GM20000 (cell line): ENCODE measurements around the gene NFKBIL1.
A peak's percentile ranks its signal among the peaks of the same experiment; 100 is the strongest.

Experiments used
- DNase-seq: peaks from one replicate; pipeline ENCODE4 v3.0.0; 2012; ENCODE audit warnings: low spot score
- TF ChIP-seq, protein P1 (sequence below): IDR thresholded peaks from 2 replicates; pipeline ENCODE4 v1.5.1; 2012; ENCODE audit warnings: mild to moderate bottlenecking, control low read depth; ENCODE audit errors: extremely low read depth, missing control alignments

NFKBIL1 gene

DNA sequence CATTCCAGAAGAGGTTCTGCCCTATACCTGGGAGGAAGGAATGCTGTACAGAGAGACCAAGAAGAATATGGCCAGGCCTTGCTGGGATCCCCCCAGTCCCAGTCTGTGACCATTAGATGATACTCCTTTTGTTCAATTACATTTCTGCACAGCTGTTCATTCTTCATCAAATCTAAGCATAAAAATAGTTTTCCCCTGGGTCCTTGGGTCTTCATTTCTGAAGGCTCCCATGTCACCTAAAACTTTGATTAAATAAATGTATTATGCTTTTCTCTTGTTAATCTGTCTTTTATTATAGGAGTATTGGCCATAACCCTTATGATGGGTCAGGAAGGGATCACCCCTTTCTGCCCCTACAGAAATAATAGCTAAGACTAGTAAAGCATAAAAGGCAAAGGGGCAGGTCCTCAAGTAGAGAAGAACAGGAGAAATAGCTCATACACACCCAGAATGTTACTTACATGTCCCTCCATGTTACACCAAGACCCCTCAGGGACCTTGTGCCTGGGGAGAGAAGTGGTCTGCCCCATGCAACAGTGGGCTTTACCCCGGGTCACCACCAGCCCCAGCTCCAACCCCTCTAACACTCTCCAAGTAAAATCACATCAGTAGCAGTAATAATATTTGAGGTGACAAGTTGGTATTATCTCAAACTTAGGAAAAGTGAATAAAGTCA, 22.6 kb downstream of the NFKBIL1 start:
- TF ChIP-seq, protein P1, sequence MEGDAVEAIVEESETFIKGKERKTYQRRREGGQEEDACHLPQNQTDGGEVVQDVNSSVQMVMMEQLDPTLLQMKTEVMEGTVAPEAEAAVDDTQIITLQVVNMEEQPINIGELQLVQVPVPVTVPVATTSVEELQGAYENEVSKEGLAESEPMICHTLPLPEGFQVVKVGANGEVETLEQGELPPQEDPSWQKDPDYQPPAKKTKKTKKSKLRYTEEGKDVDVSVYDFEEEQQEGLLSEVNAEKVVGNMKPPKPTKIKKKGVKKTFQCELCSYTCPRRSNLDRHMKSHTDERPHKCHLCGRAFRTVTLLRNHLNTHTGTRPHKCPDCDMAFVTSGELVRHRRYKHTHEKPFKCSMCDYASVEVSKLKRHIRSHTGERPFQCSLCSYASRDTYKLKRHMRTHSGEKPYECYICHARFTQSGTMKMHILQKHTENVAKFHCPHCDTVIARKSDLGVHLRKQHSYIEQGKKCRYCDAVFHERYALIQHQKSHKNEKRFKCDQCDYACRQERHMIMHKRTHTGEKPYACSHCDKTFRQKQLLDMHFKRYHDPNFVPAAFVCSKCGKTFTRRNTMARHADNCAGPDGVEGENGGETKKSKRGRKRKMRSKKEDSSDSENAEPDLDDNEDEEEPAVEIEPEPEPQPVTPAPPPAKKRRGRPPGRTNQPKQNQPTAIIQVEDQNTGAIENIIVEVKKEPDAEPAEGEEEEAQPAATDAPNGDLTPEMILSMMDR: no peak
- DNase-seq: no peak

- TF ChIP-seq, protein P1: no peak
- no peak for DNase-seq
Measured at GRCh38 chr6:31572041-31572911, 24.9 kb downstream of the NFKBIL1 start, which contains the start of gene LTA. Gene LTA, plus strand, starts transcription at chr6:31572289. Its CDS starts 454 bp downstream, at chr6:31572743.

- TF ChIP-seq, protein P1: no peak
- no peak for DNase-seq
Measured at GRCh38 chr6:31573239-31574105, 26.1 kb downstream of the NFKBIL1 start.

- DNase-seq: peak; percentile 17
- TF ChIP-seq, protein P1: peak; percentile 12
Measured at GRCh38 chr6:31574106-31575061, 27.0 kb downstream of the NFKBIL1 start.

GRCh38 chr6:31575335-31575901, 28.0 kb downstream of the NFKBIL1 start, which contains the start of gene TNF:
Gene TNF, plus strand, starts transcription at chr6:31575565. Its CDS starts 177 bp downstream, at chr6:31575742.
- TF ChIP-seq, protein P1: no peak
- peak; percentile 81 for DNase-seq

DNA sequence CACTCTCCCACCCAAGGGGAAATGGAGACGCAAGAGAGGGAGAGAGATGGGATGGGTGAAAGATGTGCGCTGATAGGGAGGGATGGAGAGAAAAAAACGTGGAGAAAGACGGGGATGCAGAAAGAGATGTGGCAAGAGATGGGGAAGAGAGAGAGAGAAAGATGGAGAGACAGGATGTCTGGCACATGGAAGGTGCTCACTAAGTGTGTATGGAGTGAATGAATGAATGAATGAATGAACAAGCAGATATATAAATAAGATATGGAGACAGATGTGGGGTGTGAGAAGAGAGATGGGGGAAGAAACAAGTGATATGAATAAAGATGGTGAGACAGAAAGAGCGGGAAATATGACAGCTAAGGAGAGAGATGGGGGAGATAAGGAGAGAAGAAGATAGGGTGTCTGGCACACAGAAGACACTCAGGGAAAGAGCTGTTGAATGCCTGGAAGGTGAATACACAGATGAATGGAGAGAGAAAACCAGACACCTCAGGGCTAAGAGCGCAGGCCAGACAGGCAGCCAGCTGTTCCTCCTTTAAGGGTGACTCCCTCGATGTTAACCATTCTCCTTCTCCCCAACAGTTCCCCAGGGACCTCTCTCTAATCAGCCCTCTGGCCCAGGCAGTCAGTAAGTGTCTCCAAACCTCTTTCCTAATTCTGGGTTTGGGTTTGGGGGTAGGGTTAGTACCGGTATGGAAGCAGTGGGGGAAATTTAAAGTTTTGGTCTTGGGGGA, 28.7 kb downstream of the NFKBIL1 start:
- TF ChIP-seq, protein P1: no peak
- DNase-seq: peak; percentile 31
